Peyer's patch (tissue), 4 donors: ENCODE data around the gene SSR4. TPM values are rescaled to one million over a fixed set of nuclear protein-coding genes. Genes with fewer than 3 reads are reported as not detected.
A peak's percentile ranks its signal among the peaks of the same experiment; 100 is the strongest.

Experiments
- DNase-seq, 3 donors: peaks; one replicate each; pipeline ENCODE4 v3.0.0-alpha.2; 2017 to 2019
- H3K27ac ChIP-seq, 4 donors: fragments of 200-600 bp; sonication (generic); one replicate each; pipeline ENCODE4 v1.5.1; 2016 to 2019
- H3K27me3 ChIP-seq, 2 donors: fragments of 200-600 bp; sonication (generic); one replicate each; pipeline ENCODE4 v1.5.1; 2019
- H3K36me3 ChIP-seq, 3 donors: fragments of 200-600 bp; sonication (generic); one replicate each; pipeline ENCODE4 v1.5.1; 2016 to 2019
- H3K4me1 ChIP-seq, 4 donors: fragments of 200-600 bp; sonication (generic); one replicate each; pipeline ENCODE4 v1.5.1; 2016 to 2019
- H3K4me3 ChIP-seq, 4 donors: fragments of 200-600 bp; sonication (generic); 1 replicate in 3 of 4; 2 replicates in 1 of 4; pipeline ENCODE4 v1.5.1; 2016 to 2019; ENCODE audit warnings: mild to moderate bottlenecking in 1 of 4
- H3K9me3 ChIP-seq, 4 donors: fragments of 200-600 bp; sonication (generic); one replicate each; pipeline ENCODE4 v1.5.1; 2016 to 2019; ENCODE audit warnings: mild to moderate bottlenecking in 1 of 4
- CTCF ChIP-seq, 6 experiments: fragments of 450-650 bp in 4 of 6; fragments of 200-600 bp in 2 of 6; sonication (generic) in 1 of 6; IDR thresholded peaks; one replicate each; pipeline ENCODE4 v1.5.1; 2017 to 2019; ENCODE audit warnings: antibody characterized with exemption in 6 of 6, mild to moderate bottlenecking in 3 of 6, moderate library complexity in 1 of 6
- POLR2A ChIP-seq, 2 donors: fragments of 450-650 bp; IDR thresholded peaks; one replicate each; pipeline ENCODE4 v1.5.1; 2017; ENCODE audit warnings: antibody characterized with exemption in 2 of 2, mild to moderate bottlenecking in 2 of 2, moderate library complexity in 2 of 2
- total RNA-seq, 4 donors: library from RNA; depleted of rRNA; stranded (reverse); fragments of >200 nt; gene quantifications; one replicate each; pipeline ENCODE4 v1.1.0, GENCODE V29; 2016

Gene SSR4
- total RNA-seq, 4 donors from 2014 or later: 90.0 to 113 (median 96.4) TPM

GRCh38 chrX:153771415-153772315, 22.8 kb upstream of the SSR4 start:
- no peak for TF ChIP-seq POLR2A (IDR thresholded peaks at IDR 0.05)
- no peak for TF ChIP-seq CTCF (IDR thresholded peaks at IDR 0.05)
- H3K4me3 ChIP-seq: no peak overlapping the region
- H3K36me3 ChIP-seq: no peaks in the 10 kb centered on the region
- no peak overlapping the region for H3K27ac ChIP-seq
- H3K27me3 ChIP-seq: no peaks in the 10 kb centered on the region
- no peaks in the 10 kb centered on the region for H3K4me1 ChIP-seq
- H3K9me3 ChIP-seq: no peaks in the 10 kb centered on the region
- DNase-seq: no peak

GRCh38 chrX:153772316-153773217, 21.9 kb upstream of the SSR4 start:
- no peaks in the 10 kb centered on the region for H3K36me3 ChIP-seq
- H3K4me1 ChIP-seq: no peaks in the 10 kb centered on the region
- no peak overlapping the region for H3K4me3 ChIP-seq
- TF ChIP-seq CTCF (IDR thresholded peaks at IDR 0.05): no peak
- no peak for TF ChIP-seq POLR2A (IDR thresholded peaks at IDR 0.05)
- no peaks in the 10 kb centered on the region for H3K9me3 ChIP-seq
- H3K27me3 ChIP-seq: no peaks in the 10 kb centered on the region
- no peak for DNase-seq
- no peak overlapping the region for H3K27ac ChIP-seq

- TF ChIP-seq POLR2A (IDR thresholded peaks at IDR 0.05): no peak
- no peak for TF ChIP-seq CTCF (IDR thresholded peaks at IDR 0.05)
- Histone ChIP-seq H3K27ac (no peak overlapping the region), H3K4me3 (no peak overlapping the region), H3K9me3 (no peaks in the 10 kb centered on the region), H3K27me3 (no peaks in the 10 kb centered on the region), H3K4me1 (no peaks in the 10 kb centered on the region), H3K36me3 (no peaks in the 10 kb centered on the region)
- peak in 1 of 3 donors; percentile 15 for DNase-seq
These were observed 21.3 kb upstream of the SSR4 start for GRCh38 chrX:153773218-153773611.

GRCh38 chrX:153773741-153774575, 20.5 kb upstream of the SSR4 start:
- no peaks in the 10 kb centered on the region for H3K9me3 ChIP-seq
- no peak overlapping the region for H3K4me3 ChIP-seq
- no peaks in the 10 kb centered on the region for H3K4me1 ChIP-seq
- no peak overlapping the region for H3K27ac ChIP-seq
- peak in 1 of 3 donors; percentile 16 for DNase-seq
- TF ChIP-seq POLR2A (IDR thresholded peaks at IDR 0.05) (no peak), CTCF (IDR thresholded peaks at IDR 0.05) (no peak)
- no peaks in the 10 kb centered on the region for H3K36me3 ChIP-seq
- H3K27me3 ChIP-seq: no peaks in the 10 kb centered on the region
